Measurements from ENCODE around the gene CALR. TPM values are rescaled to one million over a fixed set of nuclear protein-coding genes. Genes with fewer than 3 reads are reported as not detected.

Gene CALR
- total RNA-seq, 1 donor from 2014 or later = 958 TPM

- H3K36me3 ChIP-seq (ENCODE audit: control insufficient read depth, insufficient read depth, low read length) = no peaks in the 10 kb centered on the region
- H3K4me3 ChIP-seq (ENCODE audit: low read depth, low read length) = peak overlapping the region; percentile 47
- no peaks in the 10 kb centered on the region for H3K27me3 ChIP-seq (ENCODE audit: control insufficient read depth, insufficient read depth, low read length)
- no peak for DNase-seq (ENCODE audit: low read depth)
- TF ChIP-seq CTCF (IDR thresholded peaks at IDR 0.05; ENCODE audit: insufficient read depth, low read length, poor library complexity, severe bottlenecking) = peak; percentile 85
Measured at GRCh38 chr19:12965017-12965811, 26.8 kb downstream of the CALR start.

- no peak for DNase-seq (ENCODE audit: low read depth)
- no peaks in the 10 kb centered on the region for H3K27me3 ChIP-seq (ENCODE audit: control insufficient read depth, insufficient read depth, low read length)
- H3K4me3 ChIP-seq (ENCODE audit: low read depth, low read length) = no peak overlapping the region
- no peaks in the 10 kb centered on the region for H3K36me3 ChIP-seq (ENCODE audit: control insufficient read depth, insufficient read depth, low read length)
- TF ChIP-seq CTCF (IDR thresholded peaks at IDR 0.05; ENCODE audit: insufficient read depth, low read length, poor library complexity, severe bottlenecking) = no peak
Measured at GRCh38 chr19:12965812-12966135, 27.4 kb downstream of the CALR start.

- Histone ChIP-seq H3K27me3 (ENCODE audit: control insufficient read depth, insufficient read depth, low read length) (no peaks in the 10 kb centered on the region), H3K36me3 (ENCODE audit: control insufficient read depth, insufficient read depth, low read length) (no peaks in the 10 kb centered on the region), H3K4me3 (ENCODE audit: low read depth, low read length) (no peak overlapping the region)
- no peak for TF ChIP-seq CTCF (IDR thresholded peaks at IDR 0.05; ENCODE audit: insufficient read depth, low read length, poor library complexity, severe bottlenecking)
- no peak for DNase-seq (ENCODE audit: low read depth)
Measured at GRCh38 chr19:12967907-12968306, 29.5 kb downstream of the CALR start.

- TF ChIP-seq CTCF (IDR thresholded peaks at IDR 0.05; ENCODE audit: insufficient read depth, low read length, poor library complexity, severe bottlenecking) = no peak
- no peaks in the 10 kb centered on the region for H3K36me3 ChIP-seq (ENCODE audit: control insufficient read depth, insufficient read depth, low read length)
- no peak within 1 kb of the TSS for H3K4me3 ChIP-seq (ENCODE audit: low read depth, low read length)
- no peak for DNase-seq (ENCODE audit: low read depth)
- no peaks in the 10 kb centered on the region for H3K27me3 ChIP-seq (ENCODE audit: control insufficient read depth, insufficient read depth, low read length)
Measured at GRCh38 chr19:12969292-12969988, 31.0 kb downstream of the CALR start, which contains the start of gene DAND5. Gene DAND5, plus strand, starts transcription at chr19:12969576. Its CDS starts 85 bp downstream, at chr19:12969661.

- no peak for DNase-seq (ENCODE audit: low read depth)
- H3K27me3 ChIP-seq (ENCODE audit: control insufficient read depth, insufficient read depth, low read length) = no peaks in the 10 kb centered on the region
- no peak for TF ChIP-seq CTCF (IDR thresholded peaks at IDR 0.05; ENCODE audit: insufficient read depth, low read length, poor library complexity, severe bottlenecking)
- no peak overlapping the region for H3K4me3 ChIP-seq (ENCODE audit: low read depth, low read length)
- no peaks in the 10 kb centered on the region for H3K36me3 ChIP-seq (ENCODE audit: control insufficient read depth, insufficient read depth, low read length)
Measured at GRCh38 chr19:12970070-12970820, 31.8 kb downstream of the CALR start.
